ENCODE results near the gene PPP1R36.
"Not testable (repeated sequence)": the region's sequence is repeated elsewhere in the genome, so short reads cannot be mapped to it uniquely, and the experiment has no call there.

Gene PPP1R36

DNA sequence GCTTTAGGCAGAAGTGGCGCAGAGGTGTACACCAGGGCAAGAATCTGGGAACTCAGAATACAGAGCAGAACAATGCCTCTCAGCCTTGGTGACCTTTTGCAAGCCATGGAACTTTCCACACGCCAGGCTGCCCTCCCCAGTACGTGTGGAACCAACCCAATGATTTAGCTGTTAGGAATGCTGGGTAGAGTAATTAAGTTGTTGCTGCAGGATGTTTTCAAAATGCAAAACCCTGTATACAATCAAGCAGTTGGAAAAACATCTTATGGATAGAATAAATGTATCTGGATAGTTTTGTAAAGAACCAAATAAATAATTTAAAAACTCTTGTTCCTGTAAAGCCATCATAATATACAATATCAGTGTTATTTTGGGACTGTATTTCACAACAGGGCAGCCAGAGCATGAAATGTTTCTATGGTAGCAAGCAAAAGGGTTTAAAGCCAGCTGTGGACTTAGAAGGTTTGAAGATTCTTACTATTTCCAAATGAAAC, 19.4 kb downstream of the PPP1R36 start:
- peak; percentile 34 for DNase-seq

DNA sequence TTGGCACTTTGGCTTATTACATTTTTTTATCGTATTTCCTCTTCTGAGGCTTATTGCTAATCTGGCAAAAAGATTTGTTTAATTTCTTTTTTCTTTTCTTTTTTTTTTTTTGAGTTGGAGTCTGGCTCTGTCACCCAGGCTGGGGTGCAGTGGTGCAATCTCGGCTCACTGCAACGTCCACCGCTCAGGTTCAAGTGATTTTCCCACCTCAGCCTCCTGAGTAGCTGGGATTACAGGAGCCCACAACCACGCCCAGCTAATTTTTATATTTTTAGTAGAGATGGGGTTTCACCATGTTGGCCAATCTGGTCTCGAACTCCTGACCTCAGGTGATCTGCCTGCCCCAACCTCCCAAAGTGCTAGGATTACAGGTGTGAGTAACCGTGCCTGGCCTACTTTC, 19.9 kb downstream of the PPP1R36 start:
- DNase-seq: not testable (repeated sequence)

DNA sequence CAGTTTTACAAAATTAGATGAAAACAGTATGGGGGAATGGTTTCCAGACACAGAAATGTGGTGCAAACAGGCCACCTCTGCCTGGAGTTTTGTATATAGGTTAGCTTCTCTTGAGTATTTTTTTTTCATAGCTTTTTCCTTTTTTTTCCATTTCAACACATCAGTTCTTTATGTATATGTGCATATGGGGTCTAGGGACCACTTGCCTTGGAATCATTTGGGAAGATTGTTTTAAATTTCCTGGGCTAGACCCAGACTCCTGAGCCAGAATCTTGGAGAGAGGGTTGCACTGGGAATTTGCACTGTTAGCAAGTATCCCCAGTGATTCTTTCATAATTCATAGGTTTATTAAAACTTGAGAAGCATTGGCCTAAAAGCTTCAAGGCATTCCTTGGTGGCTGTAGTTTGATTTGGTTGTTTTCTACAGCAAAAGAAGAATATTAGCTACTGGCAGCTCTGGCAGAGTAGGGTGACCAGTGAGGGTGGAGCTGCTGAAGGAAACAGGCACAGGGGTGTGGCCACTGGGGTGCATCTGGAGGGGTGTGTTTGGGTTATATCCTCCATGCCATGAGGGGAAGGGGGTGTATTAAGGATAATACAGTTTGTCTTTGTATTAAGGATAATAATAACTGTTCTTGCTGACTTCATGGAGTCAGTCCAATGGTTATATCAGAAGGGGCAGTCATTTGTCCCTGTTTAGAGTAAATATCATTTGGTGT, 22.8 kb downstream of the PPP1R36 start:
- no peak for DNase-seq

DNA sequence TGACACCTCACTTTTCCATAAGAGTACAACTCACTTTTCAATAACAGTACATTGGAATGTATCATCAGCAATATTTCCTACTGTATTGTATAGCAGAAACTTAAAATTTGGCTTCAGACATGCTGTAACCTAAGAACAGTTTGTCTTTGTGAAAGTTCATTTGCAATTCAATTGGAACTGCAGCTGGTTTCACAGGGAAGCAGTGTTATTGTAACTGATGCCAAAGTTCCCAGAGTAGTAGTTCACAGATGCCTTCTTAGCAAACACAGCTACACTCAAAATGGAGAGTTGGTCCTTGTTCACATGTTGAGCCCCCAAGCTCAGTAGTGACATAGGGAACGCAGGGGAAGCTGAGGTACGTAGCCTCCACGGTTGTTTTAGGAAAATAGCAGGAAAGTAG, 23.3 kb downstream of the PPP1R36 start:
- no peak for DNase-seq

DNA sequence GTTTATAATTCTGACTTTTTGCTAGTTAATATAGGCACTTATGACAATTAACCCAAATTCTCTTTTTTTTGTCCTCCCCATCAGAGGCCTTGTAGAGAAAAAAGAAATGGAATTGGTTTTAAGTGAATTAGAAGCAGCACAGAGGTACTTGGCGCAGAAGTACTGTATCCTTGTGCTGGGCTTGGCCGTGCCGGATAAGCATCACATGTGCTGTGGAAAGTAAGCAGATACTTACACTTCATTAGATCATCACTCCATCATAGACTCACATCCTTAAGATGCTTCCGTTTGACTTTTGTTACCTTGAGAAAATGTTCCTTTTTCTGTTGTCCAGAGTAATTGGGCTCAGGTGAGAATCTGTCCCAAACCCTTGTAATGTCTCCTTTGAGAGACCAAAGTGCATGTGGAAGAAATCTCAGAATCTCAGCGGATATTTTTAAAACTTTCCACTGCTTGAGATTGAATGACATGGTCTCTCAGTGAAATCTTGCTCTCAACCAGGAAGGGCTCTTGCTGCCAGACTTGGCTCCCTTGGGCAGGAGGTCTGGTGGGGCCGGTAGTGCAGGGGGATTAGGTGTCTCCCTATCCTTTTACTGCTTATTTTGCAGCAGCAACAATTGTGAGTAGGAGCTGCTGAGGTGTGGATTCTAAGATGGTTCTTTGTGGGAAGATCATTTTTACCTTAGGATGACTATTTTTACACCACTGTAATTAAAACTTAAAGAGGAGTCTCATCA, 24.8 kb downstream of the PPP1R36 start:
- no peak for DNase-seq

DNA sequence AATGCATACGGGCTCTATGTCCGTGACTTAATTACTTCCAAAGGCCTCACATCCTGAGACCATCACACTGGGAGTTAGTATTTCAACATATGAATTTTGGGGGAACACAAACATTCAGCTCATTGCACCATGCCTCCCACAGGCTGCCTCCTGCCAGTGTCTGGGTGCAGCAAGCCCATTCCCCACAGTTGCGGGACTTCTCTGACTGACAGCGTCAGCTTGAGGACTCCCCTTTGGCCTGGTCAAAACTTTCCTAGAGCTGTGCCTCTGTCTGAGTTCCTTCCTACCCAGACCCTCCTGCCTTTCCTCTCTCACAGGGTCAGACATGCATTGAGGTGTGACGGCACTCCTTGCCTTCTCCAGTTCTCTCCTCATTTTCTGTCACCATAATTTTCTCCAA, 27.4 kb downstream of the PPP1R36 start:
- DNase-seq: no peak

DNA sequence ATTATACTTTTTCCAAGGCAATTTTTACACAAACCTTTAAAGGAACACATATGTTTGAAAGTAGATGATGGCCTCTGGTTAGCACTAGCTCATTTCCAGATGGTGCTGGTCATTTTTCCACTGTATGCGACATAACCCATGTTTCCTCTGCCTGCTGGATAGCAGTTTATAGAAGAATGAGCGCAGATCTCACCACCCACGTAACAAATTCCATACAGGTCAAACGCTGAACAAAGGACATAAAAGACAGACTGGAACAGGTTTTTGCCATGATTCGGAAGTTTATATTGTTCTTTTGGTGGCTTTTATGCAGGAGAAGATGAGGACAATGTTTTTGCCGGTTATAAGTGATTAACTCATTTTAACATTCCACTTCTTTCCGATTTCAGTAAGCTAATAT, 30.7 kb downstream of the PPP1R36 start:
- DNase-seq: peak; percentile 5

DNA sequence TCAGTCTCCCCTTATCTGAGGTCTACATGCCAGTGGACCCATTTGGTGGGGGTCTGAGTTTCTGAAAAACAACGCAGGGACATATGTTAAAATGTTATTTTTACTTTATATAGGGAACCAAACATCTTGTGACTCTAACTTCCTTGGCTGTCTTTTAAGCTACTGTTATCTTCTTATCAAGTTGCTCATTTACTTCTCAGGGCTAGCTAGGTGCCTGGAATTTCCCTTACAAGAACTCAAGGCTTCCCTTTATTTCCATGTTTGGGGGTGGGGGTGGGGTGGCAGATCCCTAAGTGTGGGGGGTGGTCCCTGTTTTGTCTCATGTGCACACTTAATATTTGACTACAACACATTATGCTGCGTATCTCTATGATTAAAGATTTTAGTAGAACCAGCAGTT, 31.6 kb downstream of the PPP1R36 start:
- no peak for DNase-seq

DNA sequence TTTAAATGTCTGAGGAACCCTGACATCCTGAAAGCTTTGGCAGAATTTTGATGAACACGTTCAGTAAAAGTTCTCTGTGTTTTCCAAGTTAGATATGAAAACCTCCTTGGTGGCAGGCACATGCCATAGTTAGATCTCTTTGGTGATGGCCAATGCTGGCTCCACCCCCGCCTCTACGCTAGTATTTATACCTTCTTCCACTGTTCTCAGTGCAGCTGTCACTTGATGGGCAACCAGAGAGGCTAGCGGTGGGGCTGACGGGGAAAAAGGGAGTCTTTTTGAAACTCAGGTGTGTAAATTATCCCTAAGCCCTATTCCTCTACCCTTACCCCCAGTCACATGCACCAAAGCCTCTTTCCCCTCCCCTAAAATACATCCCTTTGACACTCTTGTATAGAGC, 32.1 kb downstream of the PPP1R36 start:
- no peak for DNase-seq

DNA sequence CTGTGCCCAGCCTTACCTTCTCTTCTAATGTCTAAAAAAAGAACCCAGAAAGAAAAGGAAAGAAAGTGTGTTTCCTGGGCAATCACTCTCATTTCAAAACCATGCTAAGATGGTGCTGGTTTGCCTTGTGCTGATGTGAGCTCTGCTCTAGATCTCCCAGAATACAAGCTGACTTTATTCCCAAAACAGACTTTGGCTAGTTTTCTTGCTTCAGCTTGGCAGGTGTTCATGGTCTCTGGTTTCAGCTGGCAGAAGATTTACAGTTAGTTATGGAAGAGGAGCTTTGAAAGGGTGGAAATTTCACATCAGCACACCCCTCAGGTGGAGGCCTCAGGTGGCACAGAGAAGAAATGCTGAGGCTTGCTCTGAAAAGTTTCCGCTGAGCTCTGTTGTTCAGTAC, 34.4 kb downstream of the PPP1R36 start:
- no peak for DNase-seq

DNA sequence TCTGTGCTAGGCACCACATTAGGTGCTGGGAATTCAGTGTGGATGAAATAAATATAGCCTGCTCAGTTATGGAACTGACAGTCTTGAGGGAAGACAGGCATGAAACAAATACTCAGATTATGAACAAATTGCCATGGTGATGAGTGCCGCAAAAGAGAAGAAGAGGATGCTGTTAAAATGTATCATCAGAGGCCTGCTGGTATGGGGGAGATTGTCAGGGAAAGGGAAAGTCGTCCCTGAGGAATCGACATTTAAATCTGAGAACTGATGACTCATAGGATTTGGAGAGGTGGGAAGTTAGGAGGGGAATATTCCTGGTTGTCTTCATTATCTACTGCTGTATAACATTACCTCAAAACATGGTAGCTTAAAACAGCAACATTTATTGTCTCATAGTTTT, 42.0 kb downstream of the PPP1R36 start:
- peak; percentile 60 for DNase-seq

DNA sequence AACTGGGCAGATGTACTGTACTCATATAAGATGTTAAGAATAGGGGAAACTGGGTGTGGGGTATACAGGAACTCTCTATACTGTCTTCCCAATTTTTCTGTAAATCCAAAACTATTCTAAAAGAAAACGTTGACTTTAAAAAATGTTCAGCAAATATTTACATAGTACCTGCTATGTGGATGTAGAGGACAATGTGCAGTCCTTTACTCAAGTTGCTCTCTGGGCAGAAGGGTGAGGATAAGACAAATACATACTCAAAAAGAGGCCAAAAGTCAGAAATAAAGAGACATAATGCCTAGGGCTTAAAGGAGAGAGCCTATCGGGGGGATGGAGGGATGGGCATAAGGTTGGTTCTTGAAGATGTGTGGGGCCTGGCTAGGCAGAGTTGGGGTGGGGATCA, 44.7 kb downstream of the PPP1R36 start:
- no peak for DNase-seq

DNA sequence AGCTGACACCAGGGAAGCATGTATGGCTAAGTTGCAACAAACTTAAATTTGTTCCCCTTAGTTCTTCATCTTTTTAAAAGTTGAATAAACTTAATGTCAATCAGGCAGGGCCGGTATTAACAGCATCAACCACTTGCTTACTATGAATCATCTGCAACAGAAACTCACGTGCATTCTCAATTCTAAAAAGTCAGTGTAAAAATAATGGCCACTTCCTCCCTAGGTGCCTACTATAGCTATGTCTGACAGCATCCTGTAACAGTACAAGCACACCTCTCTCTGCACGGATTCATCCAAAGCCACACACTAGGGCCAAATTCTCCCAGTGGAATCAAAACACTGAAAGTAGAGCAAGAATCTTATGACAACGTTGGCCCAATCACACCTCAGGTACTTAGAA, 48.6 kb downstream of the PPP1R36 start:
- no peak for DNase-seq

DNA sequence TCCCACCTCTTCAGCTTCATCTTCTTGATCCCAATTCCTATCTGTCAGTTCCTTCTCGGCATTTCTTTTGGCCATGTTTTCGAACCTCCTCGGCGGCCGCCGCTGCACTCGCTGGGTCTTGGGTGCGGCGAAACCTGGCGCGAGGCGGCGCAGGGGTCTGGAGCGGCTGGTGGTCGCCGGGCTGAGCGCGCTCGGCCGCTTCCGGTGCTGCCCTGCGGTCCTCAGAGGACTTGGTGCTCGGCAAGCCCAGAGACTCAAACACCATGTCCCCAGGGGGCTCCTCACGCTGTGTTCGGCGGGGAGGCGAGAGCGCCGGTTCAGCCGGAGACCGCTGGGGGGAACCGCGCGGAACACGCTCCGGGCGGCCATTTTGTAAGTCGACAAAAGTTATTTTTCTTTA, 51.8 kb downstream of the PPP1R36 start:
- no peak for DNase-seq

DNA sequence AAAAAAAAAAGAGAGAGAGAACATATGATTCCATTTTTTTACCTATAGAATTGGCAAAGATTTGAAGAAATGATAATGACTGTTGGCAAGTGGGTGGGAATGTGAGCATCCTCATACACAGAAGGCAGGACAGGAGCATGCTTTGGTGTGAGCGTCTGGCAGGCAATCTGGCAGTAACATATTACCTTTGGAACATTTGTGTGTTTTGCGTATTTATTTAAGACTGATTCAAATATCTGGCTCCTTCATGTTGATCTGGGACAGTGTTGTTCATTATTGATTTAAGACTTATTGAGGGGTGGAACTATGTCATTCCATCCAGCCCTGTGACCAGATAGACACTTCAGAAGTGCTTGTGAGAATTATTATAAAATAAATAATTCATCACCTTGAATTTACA, 53.1 kb downstream of the PPP1R36 start:
- no peak for DNase-seq

DNA sequence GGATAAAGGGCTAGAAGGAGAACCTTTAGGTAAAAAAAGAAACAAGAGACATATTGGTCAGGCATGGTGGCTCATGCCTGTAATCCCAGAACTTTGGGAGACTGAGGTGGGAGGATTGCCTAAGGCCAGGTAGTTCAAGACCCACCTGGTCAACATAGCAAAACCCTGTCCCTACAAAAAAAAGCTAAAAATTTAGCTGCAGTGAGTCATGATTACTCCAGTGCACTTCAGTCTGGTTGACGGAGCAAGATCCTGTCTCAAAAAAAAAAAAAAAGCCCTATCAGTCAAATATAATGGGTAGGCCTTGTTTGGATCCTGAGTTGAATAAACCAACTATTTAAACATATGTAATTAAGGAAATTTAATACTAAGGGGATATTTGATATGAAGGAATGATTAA, 54.2 kb downstream of the PPP1R36 start:
- DNase-seq: no peak

DNA sequence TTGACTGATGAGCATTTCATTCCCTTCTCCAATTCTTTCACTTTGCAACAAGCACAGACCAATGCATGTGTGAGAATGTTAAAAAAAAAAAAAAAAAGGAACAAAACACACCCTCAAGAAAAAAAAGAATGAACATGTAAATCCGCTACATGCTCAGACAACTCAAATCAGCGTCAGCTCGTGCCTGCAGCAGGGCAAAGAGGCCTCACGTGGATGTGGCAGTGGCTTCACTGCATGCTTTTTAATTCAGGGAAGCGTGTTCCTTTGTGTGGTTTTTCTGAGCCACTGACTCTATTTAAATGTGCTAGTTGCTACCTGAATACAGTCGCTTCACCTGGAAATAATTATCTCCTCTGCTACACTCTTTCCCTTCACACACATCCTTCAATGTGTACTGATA, 55.1 kb downstream of the PPP1R36 start:
- no peak for DNase-seq

DNA sequence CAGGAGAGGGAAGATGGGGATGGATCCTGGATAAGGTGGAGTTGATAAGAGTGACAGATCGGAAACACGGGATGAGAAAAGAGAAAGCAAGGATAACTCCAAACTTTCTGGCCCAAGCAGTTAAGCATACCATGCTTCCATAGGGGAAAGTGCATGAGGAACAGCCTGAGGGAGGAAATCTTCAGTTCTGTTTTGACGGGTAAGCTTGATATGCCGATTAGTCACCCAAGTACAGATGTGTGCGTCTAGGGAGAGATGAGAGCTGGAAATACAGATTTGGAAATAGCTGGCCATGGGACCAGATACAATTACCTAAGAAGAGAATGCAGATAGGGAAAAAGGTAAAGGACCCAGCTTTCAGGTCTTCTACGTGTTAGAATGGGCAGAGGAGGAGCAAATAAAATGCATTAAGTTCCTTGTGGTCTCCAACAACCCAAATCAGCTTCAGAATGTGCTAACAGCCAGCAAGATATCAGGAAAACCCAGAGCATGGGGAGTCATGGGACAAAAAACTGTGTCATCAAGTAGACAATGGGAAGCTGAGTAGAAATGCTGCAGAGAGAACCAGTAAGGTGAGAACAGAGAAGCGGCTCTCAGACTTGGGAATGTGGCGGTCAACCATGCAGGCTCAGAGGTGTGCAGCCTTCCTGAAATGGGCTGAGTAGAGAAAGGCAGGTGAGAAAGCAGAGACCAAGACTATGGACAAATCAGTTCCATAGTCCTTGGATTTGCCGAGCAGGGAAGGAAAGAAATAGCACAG, 56.3 kb downstream of the PPP1R36 start:
- DNase-seq: peak; percentile 28

DNA sequence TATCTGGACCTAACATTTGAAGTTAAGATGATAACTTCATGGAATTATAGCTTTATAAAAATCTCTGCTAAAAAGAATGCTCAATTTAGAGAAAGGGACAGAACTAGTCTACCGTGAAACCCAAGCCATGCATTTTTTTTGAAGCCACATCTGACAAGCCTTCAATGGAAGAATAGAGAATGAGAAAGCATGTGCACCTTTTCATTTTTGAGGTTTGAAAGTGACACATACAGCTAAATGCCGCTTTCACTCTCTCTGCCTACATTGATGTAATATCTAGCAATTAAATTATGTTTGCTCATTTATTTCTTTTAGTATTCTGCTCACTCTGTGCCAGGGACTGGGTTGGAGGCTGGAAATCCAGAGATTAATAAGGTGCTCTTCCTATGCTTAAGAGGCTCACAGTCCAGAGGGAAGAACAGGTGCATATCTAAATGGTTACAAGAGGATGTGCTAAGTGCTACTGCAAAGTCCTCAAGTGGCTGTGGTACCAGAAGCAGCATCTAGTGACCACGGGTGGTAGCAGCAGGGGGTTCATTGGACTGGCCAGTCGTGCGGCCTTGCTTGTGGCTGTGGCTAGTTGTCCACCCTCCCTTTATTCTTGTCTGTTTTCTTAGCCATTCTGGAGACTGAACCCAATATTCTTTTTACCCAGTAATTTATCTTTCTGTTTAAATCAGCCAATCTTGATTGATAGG, 60.4 kb downstream of the PPP1R36 start:
- no peak for DNase-seq

DNA sequence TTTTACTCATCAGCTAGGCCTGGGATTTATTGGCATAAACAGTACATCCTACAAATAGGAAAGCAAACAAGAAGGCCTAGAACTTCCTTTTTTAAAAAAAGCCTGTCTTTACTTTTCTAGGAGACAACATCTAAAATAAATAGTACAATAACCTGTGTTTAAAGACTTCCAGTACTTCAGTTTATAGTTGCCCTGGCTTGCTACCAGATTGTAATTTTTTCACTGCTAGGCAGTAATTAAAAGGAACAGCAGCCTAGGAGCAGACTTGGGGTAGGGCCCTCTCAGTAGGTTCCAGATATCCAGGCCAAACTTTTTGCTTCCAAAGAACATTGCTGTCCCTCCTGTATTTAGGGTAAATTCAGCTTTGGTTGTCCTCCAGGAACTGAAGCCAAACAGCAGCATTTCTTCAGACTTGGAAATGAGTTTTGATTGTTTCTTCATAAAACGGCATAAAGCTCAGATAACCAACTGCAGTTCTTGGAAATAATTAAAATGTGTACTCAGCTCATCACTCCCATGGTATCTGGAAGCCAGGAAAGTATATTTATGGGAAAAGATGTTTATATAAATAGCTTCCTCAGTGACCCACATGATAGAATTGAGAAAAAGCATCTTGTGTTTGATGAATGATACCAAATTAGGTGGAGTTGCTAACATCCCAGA, 61.7 kb downstream of the PPP1R36 start:
- DNase-seq: no peak

DNA sequence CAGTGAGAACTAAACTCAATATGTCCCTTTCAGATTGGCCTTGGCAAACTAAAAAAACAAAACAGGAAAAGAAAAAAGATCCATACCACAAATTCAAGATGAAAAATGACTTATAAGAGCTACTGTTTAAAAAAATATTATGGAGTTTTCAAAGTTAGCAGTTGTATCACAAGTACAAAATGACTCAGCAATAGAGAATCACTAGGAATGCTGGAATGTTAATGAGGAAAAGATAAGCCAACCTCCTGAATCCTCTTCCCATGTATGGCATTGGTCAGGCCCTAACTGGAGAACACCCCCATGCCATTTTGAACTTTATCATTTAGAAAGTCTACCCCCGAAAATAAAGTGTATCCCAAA, 62.2 kb downstream of the PPP1R36 start:
- peak; percentile 86 for DNase-seq

DNA sequence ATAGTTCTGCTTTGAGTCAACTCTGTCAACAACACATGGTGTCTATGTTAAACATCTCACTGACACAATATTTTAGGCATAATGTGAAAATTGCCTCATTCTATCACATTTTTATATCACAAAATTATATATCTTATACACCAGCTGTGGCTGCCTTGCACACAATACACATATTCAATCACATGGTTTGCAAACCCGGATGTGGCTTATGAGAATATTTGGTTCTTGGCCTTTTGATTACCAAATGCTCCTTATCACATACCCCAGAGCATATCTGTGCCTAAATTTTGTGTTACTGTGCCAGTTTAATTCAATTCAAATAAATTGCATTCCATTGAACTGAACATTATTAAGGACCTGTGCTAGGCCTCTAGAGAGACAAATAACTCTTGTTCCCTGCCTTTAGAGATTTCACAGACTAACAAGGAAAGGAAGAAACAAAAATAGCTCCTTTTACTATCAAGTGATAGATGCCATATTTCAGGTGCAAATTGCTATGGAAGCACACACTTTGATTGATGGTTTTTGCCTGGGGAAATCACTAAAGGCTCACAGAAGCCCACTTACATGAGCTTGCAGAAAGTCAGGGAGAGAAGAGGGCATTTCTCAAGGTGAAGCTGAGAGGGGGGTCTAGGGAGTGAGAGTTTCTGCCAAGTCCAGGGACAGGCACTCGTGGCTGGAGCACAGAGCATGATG, 63.4 kb downstream of the PPP1R36 start:
- no peak for DNase-seq
